Suprapubic skin (tissue), 4 donors: ENCODE data around the gene OR11A1. TPM values are rescaled to one million over a fixed set of nuclear protein-coding genes. Genes with fewer than 3 reads are reported as not detected.

ENCODE experiments used
- DNase-seq, 2 donors: peaks; one replicate each; pipeline ENCODE4 v3.0.0-alpha.2; 2019; ENCODE audit warnings: low spot score in 2 of 2
- H3K27ac ChIP-seq: fragments of 200-600 bp; sonication (generic); one replicate; pipeline ENCODE4 v1.5.1; 2019
- H3K27me3 ChIP-seq: fragments of 200-600 bp; sonication (generic); one replicate; pipeline ENCODE4 v1.5.1; 2019
- H3K36me3 ChIP-seq: fragments of 200-600 bp; sonication (generic); one replicate; pipeline ENCODE4 v1.5.1; 2019
- H3K4me1 ChIP-seq: fragments of 200-600 bp; sonication (generic); one replicate; pipeline ENCODE4 v1.5.1; 2019
- H3K4me3 ChIP-seq: fragments of 200-600 bp; sonication (generic); one replicate; pipeline ENCODE4 v1.5.1; 2019; ENCODE audit warnings: mild to moderate bottlenecking
- H3K9me3 ChIP-seq: fragments of 200-600 bp; sonication (generic); one replicate; pipeline ENCODE4 v1.5.1; 2019
- EP300 ChIP-seq: sonication (generic); formaldehyde crosslinking; IDR thresholded peaks from one replicate; pipeline ENCODE4 v1.6.1; 2017; ENCODE audit warnings: antibody characterized with exemption
- POLR2A ChIP-seq, 2 donors: fragments of 450-650 bp; IDR thresholded peaks; one replicate each; pipeline ENCODE4 v1.6.1; 2017; ENCODE audit warnings: antibody characterized with exemption in 2 of 2, mild to moderate bottlenecking in 2 of 2, moderate library complexity in 2 of 2
- POLR2AphosphoS5 ChIP-seq, 3 donors: sonication (generic); formaldehyde crosslinking; IDR thresholded peaks; one replicate each; pipeline ENCODE4 v1.6.1; 2017; ENCODE audit warnings: antibody characterized with exemption in 3 of 3
- WGBS: methylation state at CpG from one replicate; pipeline ENCODE4 v1.1.5; 2018; 5-methylcytosine and 5-hydroxymethylcytosine counted together
- total RNA-seq, 4 donors: library from RNA; depleted of rRNA; stranded (reverse); fragments of >200 nt; gene quantifications; one replicate each; pipeline ENCODE4 v1.1.0, GENCODE V29; 2016
- TF ChIP-seq, protein P1 (sequence below), 2 donors: fragments of 200-600 bp in 1 of 2; fragments of 450-650 bp in 1 of 2; sonication (generic) in 1 of 2; IDR thresholded peaks; one replicate each; pipeline ENCODE4 v1.5.1; 2016 to 2019; ENCODE audit warnings: antibody characterized with exemption in 2 of 2, mild to moderate bottlenecking in 1 of 2, moderate library complexity in 1 of 2

Gene OR11A1
- total RNA-seq, 4 donors from 2014 or later: not detected

GRCh38 chr6:29502181-29502580 is 45.3 kb upstream of the OR11A1 start:
- Histone ChIP-seq H3K27me3 (peaks cover 11% of the 10 kb centered on the region), H3K4me3 (no peak overlapping the region), H3K9me3 (no peaks in the 10 kb centered on the region), H3K4me1 (no peaks in the 10 kb centered on the region), H3K36me3 (no peaks in the 10 kb centered on the region), H3K27ac (no peak overlapping the region)
- DNase-seq: no peak
- 96% methylated on average over 2 of the region's 3 CpGs for WGBS
- TF ChIP-seq POLR2A (IDR thresholded peaks at IDR 0.05) (no peak), POLR2AphosphoS5 (IDR thresholded peaks at IDR 0.05) (no peak), EP300 (no peak)
- TF ChIP-seq, protein P1, sequence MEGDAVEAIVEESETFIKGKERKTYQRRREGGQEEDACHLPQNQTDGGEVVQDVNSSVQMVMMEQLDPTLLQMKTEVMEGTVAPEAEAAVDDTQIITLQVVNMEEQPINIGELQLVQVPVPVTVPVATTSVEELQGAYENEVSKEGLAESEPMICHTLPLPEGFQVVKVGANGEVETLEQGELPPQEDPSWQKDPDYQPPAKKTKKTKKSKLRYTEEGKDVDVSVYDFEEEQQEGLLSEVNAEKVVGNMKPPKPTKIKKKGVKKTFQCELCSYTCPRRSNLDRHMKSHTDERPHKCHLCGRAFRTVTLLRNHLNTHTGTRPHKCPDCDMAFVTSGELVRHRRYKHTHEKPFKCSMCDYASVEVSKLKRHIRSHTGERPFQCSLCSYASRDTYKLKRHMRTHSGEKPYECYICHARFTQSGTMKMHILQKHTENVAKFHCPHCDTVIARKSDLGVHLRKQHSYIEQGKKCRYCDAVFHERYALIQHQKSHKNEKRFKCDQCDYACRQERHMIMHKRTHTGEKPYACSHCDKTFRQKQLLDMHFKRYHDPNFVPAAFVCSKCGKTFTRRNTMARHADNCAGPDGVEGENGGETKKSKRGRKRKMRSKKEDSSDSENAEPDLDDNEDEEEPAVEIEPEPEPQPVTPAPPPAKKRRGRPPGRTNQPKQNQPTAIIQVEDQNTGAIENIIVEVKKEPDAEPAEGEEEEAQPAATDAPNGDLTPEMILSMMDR (IDR thresholded peaks at IDR 0.05): no peak

DNA sequence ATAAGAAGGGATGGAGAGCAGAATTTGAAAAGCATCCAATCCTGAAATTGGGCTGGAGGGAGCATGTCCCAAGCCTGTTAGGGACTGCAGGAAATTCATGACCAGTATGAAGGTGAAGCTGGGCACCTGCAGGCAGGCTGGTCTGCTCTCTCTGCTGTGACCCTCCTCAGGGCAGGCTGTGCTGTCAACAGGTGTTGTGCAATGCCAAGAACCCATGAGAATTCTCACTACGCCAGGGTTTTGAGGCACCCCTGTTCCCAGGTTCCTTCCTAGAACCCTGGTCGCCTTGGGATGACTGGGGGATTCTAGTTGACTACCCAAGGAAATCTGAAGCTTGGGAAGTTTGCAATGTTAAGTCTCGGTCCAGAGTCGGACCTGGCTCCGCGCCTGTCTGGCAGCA is 44.2 kb upstream of the OR11A1 start:
- H3K36me3 ChIP-seq: no peaks in the 10 kb centered on the region
- H3K4me1 ChIP-seq: no peaks in the 10 kb centered on the region
- no peaks in the 10 kb centered on the region for H3K9me3 ChIP-seq
- H3K27ac ChIP-seq: no peak overlapping the region
- H3K4me3 ChIP-seq: no peak overlapping the region
- WGBS: 96% methylated on average over 4 of the region's 6 CpGs
- H3K27me3 ChIP-seq: peaks cover 11% of the 10 kb centered on the region
- TF ChIP-seq, protein P1 (IDR thresholded peaks at IDR 0.05): no peak
- TF ChIP-seq POLR2AphosphoS5 (IDR thresholded peaks at IDR 0.05) (no peak), EP300 (no peak), POLR2A (IDR thresholded peaks at IDR 0.05) (no peak)
- no peak for DNase-seq

- Histone ChIP-seq H3K27ac (no peak overlapping the region), H3K27me3 (peaks cover 11% of the 10 kb centered on the region), H3K9me3 (no peaks in the 10 kb centered on the region), H3K4me3 (no peak overlapping the region), H3K4me1 (no peaks in the 10 kb centered on the region), H3K36me3 (no peaks in the 10 kb centered on the region)
- TF ChIP-seq, protein P1 (IDR thresholded peaks at IDR 0.05): no peak
- TF ChIP-seq POLR2AphosphoS5 (IDR thresholded peaks at IDR 0.05) (no peak), EP300 (no peak), POLR2A (IDR thresholded peaks at IDR 0.05) (no peak)
- 86% methylated on average over 8 of the region's 8 CpGs for WGBS
- no peak for DNase-seq
Measured at GRCh38 chr6:29500594-29500993, 43.7 kb upstream of the OR11A1 start.

GRCh38 chr6:29499704-29500103 is 42.8 kb upstream of the OR11A1 start:
- TF ChIP-seq EP300 (no peak), POLR2A (IDR thresholded peaks at IDR 0.05) (no peak), POLR2AphosphoS5 (IDR thresholded peaks at IDR 0.05) (no peak)
- TF ChIP-seq, protein P1 (IDR thresholded peaks at IDR 0.05): no peak
- no peak overlapping the region for H3K4me3 ChIP-seq
- DNase-seq: no peak
- H3K27ac ChIP-seq: no peak overlapping the region
- H3K36me3 ChIP-seq: no peaks in the 10 kb centered on the region
- 85% methylated on average over 3 of the region's 5 CpGs for WGBS
- H3K9me3 ChIP-seq: no peaks in the 10 kb centered on the region
- H3K27me3 ChIP-seq: peaks cover 11% of the 10 kb centered on the region
- no peaks in the 10 kb centered on the region for H3K4me1 ChIP-seq

GRCh38 chr6:29496961-29497360 is 40.1 kb upstream of the OR11A1 start:
- no peak overlapping the region for H3K4me3 ChIP-seq
- no peak overlapping the region for H3K27ac ChIP-seq
- 84% methylated on average over 4 of the region's 4 CpGs for WGBS
- H3K4me1 ChIP-seq: no peaks in the 10 kb centered on the region
- no peak for DNase-seq
- H3K36me3 ChIP-seq: no peaks in the 10 kb centered on the region
- H3K27me3 ChIP-seq: peaks cover 8% of the 10 kb centered on the region
- TF ChIP-seq POLR2AphosphoS5 (IDR thresholded peaks at IDR 0.05) (no peak), EP300 (no peak), POLR2A (IDR thresholded peaks at IDR 0.05) (no peak)
- TF ChIP-seq, protein P1 (IDR thresholded peaks at IDR 0.05): no peak
- no peaks in the 10 kb centered on the region for H3K9me3 ChIP-seq
